K562 (cell line): ENCODE measurements around the gene RGS14. TPM values are rescaled to one million over a fixed set of nuclear protein-coding genes. Genes with fewer than 3 reads are reported as not detected.

Experiments
- SAP30 ChIP-seq: fragments of 200-600 bp; sonication (generic); IDR thresholded peaks from 2 replicates; pipeline ENCODE4 v1.6.1; 2012; ENCODE audit warnings: borderline replicate concordance, low read depth, mild to moderate bottlenecking, moderate library complexity, low read length, control low read depth, inconsistent platforms; ENCODE audit not compliant: insufficient read depth, poor library complexity, severe bottlenecking
- SREBF1 ChIP-seq: fragments of 150-350 bp; IDR thresholded peaks from 2 replicates; pipeline ENCODE4 v1.6.1; 2014; ENCODE audit warnings: antibody characterized with exemption, low read depth, low read length, borderline replicate concordance
- ZNF41 ChIP-seq: fragments of 250-450 bp; sonication (Bioruptor Pico); conservative IDR thresholded peaks from 2 replicates; pipeline ENCODE4 v1.4.0; 2020; ENCODE audit warnings: mild to moderate bottlenecking
- polyA plus RNA-seq, 8 experiments: library from polyadenylated mRNA; depleted of rRNA in 4 of 8; stranded (reverse) in 5 of 8; unstranded in 3 of 8; fragments of >200 nt; fragmentation: Nextera tagmentation in 2 of 8; fragmentation: Illumina TruSeq in 1 of 8; extraction: Ambion mirVana in 2 of 8; extraction: Trizol in 1 of 8; gene quantifications; 2 replicates each; pipeline versions ENCODE4 v1.2.1 to v1.2.3, GENCODE V29; 2011 to 2014; ENCODE audit warnings: inconsistent platforms in 1 of 8, missing spikeins in 1 of 8
- total RNA-seq, 7 experiments: library from RNA; depleted of rRNA in 6 of 7; stranded (reverse); fragments of >200 nt in 6 of 7; fragmentation: Illumina TruSeq in 2 of 7; extraction: Trizol in 2 of 7; gene quantifications; 2 replicates each; pipeline versions ENCODE4 v1.2.1 to v1.2.3, GENCODE V29; 2011 to 2021; ENCODE audit warnings: low replicate concordance in 1 of 7
- TF ChIP-seq, protein P1 (sequence below): fragments of 250-450 bp; sonication (Bioruptor Pico); IDR thresholded peaks from 2 replicates; pipeline ENCODE4 v1.4.0; 2020
- TF ChIP-seq, protein P2 (sequence below): fragments of 250-450 bp; sonication (Bioruptor Pico); IDR thresholded peaks from 2 replicates; pipeline ENCODE4 v1.5.1; 2021; ENCODE audit warnings: mild to moderate bottlenecking
- TF ChIP-seq, protein P3 (sequence below): sonication (generic); formaldehyde crosslinking; IDR thresholded peaks from 2 replicates; pipeline ENCODE4 v1.5.0; 2020; ENCODE audit warnings: missing genetic modification reagents
- TF ChIP-seq, protein P4 (sequence below): fragments of 250-450 bp; sonication (Bioruptor Pico); IDR thresholded peaks from 2 replicates; pipeline ENCODE4 v1.5.0; 2021; ENCODE audit warnings: mild to moderate bottlenecking, borderline replicate concordance
- TF ChIP-seq, protein P5 (sequence below): sonication (generic); formaldehyde crosslinking; IDR thresholded peaks from 2 replicates; pipeline ENCODE4 v1.8.0; 2022; ENCODE audit warnings: mild to moderate bottlenecking, missing genetic modification reagents

The RGS14 gene
- total and polyA plus RNA-seq, 9 of the 15 experiments (the other 6 are each of a cell fraction or from before 2014, with no cell fraction given): 0.28 to 75.9 (median 34.5) TPM

DNA sequence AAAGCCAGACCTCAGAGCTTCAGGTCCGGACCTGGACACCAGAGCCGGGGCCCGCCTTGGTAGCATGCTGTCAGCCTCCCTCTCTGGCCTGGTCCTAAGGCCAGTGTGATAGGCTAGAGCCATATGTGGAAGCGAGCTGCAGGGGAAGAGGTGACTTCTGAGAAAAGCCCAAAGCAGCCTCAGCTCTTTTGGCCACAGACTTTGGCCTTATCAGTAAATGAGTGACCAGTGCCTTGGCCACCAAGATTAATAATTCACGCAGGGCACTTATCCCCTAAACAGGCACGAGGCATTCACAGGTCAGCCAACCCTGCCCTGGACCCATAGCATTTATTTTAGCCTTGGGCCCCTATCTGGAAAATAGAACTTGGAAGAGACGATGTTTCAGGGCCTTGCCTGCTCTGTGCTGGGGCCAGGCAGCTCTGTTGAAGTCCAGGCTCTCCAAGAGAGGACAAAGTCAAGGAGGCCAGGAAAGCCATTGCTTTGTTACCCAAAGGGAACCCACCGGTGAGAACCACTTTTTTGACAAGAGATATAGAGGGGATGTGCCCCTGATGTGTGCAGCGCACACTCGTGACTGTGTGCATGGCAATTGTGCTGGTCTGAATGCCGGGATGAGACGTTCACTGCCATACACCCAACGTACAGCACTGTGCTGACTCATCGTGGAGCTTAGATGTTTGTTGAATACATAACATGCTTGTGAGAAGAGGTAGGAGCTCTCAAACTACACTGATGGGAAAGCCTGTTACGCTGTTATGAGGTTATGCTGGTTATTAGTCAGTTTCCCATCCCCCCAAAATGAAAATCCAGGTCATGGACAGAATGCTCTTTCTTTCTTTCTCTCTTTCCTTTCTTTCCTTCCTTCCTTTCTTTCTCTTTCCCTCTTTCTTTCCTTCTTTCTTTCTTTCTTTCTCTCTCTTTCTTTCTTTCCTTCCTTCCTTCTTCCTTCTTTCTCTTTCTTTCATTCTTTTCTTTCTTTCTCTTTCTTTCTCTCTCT lies 21.5 kb downstream of the RGS14 start (continued):
- TF ChIP-seq, protein P1, sequence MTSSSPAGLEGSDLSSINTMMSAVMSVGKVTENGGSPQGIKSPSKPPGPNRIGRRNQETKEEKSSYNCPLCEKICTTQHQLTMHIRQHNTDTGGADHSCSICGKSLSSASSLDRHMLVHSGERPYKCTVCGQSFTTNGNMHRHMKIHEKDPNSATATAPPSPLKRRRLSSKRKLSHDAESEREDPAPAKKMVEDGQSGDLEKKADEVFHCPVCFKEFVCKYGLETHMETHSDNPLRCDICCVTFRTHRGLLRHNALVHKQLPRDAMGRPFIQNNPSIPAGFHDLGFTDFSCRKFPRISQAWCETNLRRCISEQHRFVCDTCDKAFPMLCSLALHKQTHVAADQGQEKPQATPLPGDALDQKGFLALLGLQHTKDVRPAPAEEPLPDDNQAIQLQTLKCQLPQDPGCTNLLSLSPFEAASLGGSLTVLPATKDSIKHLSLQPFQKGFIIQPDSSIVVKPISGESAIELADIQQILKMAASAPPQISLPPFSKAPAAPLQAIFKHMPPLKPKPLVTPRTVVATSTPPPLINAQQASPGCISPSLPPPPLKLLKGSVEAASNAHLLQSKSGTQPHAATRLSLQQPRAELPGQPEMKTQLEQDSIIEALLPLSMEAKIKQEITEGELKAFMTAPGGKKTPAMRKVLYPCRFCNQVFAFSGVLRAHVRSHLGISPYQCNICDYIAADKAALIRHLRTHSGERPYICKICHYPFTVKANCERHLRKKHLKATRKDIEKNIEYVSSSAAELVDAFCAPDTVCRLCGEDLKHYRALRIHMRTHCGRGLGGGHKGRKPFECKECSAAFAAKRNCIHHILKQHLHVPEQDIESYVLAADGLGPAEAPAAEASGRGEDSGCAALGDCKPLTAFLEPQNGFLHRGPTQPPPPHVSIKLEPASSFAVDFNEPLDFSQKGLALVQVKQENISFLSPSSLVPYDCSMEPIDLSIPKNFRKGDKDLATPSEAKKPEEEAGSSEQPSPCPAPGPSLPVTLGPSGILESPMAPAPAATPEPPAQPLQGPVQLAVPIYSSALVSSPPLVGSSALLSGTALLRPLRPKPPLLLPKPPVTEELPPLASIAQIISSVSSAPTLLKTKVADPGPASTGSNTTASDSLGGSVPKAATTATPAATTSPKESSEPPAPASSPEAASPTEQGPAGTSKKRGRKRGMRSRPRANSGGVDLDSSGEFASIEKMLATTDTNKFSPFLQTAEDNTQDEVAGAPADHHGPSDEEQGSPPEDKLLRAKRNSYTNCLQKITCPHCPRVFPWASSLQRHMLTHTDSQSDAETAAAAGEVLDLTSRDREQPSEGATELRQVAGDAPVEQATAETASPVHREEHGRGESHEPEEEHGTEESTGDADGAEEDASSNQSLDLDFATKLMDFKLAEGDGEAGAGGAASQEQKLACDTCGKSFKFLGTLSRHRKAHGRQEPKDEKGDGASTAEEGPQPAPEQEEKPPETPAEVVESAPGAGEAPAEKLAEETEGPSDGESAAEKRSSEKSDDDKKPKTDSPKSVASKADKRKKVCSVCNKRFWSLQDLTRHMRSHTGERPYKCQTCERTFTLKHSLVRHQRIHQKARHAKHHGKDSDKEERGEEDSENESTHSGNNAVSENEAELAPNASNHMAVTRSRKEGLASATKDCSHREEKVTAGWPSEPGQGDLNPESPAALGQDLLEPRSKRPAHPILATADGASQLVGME (CRISPR knock-in tag): peak; percentile 61; the same call in 1 of the 2 replicates
- TF ChIP-seq, protein P2, sequence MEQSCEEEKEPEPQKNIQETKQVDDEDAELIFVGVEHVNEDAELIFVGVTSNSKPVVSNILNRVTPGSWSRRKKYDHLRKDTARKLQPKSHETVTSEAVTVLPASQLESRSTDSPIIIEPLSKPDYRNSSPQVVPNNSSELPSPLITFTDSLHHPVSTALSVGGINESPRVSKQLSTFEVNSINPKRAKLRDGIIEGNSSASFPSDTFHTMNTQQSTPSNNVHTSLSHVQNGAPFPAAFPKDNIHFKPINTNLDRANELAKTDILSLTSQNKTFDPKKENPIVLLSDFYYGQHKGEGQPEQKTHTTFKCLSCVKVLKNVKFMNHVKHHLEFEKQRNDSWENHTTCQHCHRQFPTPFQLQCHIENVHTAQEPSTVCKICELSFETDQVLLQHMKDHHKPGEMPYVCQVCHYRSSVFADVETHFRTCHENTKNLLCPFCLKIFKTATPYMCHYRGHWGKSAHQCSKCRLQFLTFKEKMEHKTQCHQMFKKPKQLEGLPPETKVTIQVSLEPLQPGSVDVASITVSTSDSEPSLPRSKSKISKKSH (CRISPR knock-in tag): no peak
- TF ChIP-seq, protein P3, sequence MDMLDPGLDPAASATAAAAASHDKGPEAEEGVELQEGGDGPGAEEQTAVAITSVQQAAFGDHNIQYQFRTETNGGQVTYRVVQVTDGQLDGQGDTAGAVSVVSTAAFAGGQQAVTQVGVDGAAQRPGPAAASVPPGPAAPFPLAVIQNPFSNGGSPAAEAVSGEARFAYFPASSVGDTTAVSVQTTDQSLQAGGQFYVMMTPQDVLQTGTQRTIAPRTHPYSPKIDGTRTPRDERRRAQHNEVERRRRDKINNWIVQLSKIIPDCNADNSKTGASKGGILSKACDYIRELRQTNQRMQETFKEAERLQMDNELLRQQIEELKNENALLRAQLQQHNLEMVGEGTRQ: no peak
- TF ChIP-seq ZNF41 (CRISPR knock-in tag) (0 out of 2 replicates have a peak, but pooled peaks have one; percentile 21), SREBF1 (no peak), SAP30 (no peak)
- TF ChIP-seq, protein P4, sequence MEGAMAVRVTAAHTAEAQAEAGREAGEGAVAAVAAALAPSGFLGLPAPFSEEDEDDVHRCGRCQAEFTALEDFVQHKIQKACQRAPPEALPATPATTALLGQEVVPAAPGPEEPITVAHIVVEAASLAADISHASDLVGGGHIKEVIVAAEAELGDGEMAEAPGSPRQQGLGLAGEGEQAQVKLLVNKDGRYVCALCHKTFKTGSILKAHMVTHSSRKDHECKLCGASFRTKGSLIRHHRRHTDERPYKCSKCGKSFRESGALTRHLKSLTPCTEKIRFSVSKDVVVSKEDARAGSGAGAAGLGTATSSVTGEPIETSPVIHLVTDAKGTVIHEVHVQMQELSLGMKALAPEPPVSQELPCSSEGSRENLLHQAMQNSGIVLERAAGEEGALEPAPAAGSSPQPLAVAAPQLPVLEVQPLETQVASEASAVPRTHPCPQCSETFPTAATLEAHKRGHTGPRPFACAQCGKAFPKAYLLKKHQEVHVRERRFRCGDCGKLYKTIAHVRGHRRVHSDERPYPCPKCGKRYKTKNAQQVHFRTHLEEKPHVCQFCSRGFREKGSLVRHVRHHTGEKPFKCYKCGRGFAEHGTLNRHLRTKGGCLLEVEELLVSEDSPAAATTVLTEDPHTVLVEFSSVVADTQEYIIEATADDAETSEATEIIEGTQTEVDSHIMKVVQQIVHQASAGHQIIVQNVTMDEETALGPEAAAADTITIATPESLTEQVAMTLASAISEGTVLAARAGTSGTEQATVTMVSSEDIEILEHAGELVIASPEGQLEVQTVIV (CRISPR knock-in tag): 0 out of 2 replicates have a peak, but pooled peaks have one; percentile 16
- TF ChIP-seq, protein P5, sequence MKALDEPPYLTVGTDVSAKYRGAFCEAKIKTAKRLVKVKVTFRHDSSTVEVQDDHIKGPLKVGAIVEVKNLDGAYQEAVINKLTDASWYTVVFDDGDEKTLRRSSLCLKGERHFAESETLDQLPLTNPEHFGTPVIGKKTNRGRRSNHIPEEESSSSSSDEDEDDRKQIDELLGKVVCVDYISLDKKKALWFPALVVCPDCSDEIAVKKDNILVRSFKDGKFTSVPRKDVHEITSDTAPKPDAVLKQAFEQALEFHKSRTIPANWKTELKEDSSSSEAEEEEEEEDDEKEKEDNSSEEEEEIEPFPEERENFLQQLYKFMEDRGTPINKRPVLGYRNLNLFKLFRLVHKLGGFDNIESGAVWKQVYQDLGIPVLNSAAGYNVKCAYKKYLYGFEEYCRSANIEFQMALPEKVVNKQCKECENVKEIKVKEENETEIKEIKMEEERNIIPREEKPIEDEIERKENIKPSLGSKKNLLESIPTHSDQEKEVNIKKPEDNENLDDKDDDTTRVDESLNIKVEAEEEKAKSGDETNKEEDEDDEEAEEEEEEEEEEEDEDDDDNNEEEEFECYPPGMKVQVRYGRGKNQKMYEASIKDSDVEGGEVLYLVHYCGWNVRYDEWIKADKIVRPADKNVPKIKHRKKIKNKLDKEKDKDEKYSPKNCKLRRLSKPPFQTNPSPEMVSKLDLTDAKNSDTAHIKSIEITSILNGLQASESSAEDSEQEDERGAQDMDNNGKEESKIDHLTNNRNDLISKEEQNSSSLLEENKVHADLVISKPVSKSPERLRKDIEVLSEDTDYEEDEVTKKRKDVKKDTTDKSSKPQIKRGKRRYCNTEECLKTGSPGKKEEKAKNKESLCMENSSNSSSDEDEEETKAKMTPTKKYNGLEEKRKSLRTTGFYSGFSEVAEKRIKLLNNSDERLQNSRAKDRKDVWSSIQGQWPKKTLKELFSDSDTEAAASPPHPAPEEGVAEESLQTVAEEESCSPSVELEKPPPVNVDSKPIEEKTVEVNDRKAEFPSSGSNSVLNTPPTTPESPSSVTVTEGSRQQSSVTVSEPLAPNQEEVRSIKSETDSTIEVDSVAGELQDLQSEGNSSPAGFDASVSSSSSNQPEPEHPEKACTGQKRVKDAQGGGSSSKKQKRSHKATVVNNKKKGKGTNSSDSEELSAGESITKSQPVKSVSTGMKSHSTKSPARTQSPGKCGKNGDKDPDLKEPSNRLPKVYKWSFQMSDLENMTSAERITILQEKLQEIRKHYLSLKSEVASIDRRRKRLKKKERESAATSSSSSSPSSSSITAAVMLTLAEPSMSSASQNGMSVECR (CRISPR knock-in tag): no peak
